Measurements from ENCODE around the gene FNIP1. TPM values are rescaled to one million over a fixed set of nuclear protein-coding genes. Genes with fewer than 3 reads are reported as not detected.
A peak's percentile ranks its signal among the peaks of the same experiment; 100 is the strongest.

Gene FNIP1
- total and polyA plus RNA-seq, 9 of the 15 experiments (the other 6 are each of a cell fraction or from before 2014, with no cell fraction given): 5.0 to 32.8 (median 18.4) TPM

DNA sequence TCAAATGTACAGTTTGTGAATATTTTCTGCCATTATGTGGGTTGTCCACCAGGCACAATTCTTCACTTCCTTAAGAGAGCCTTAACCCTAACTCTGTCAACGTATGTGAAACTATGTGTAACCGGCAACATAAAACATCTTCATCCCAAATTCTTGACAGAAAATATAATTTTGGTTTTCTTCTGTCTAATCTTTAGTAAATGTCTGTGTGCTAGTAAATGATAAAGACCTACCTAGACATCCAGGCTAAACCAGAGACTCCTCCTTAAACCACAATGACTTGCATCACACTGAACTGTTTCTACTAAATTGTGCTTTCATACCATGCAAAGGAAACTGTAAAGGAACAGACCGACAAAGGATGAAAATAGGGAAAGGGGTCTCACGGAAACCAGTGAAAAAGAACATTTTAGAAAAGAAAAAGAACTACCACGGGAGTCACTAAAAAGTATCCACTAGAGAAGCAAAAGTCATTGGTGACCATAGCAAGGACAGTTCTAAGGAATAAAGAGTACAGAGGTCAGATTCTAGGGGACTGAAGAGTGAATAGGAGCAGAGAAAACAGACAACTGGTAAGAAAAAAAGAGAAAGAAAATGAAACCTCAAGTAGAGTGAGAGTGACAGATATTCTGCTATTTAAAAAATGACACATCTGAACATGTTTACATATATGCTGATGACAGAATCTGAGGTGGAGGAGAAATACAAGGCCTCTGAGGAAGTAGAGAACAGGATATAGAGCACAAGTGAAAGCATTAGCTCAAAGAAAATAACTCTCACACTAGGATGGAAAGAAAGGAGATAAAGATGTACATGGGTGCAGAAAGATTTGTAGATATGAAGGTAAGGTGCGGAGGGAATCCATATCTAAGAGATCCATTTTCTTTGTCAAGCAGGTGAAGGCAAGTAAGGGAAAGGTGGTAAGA, 49.4 kb downstream of the FNIP1 start (continued):
- TF ChIP-seq, protein P1, sequence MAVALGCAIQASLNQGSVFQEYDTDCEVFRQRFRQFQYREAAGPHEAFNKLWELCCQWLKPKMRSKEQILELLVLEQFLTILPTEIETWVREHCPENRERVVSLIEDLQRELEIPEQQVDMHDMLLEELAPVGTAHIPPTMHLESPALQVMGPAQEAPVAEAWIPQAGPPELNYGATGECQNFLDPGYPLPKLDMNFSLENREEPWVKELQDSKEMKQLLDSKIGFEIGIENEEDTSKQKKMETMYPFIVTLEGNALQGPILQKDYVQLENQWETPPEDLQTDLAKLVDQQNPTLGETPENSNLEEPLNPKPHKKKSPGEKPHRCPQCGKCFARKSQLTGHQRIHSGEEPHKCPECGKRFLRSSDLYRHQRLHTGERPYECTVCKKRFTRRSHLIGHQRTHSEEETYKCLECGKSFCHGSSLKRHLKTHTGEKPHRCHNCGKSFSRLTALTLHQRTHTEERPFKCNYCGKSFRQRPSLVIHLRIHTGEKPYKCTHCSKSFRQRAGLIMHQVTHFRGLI (CRISPR knock-in tag; IDR thresholded peaks at IDR 0.05): no peak
- TF ChIP-seq, protein P2, sequence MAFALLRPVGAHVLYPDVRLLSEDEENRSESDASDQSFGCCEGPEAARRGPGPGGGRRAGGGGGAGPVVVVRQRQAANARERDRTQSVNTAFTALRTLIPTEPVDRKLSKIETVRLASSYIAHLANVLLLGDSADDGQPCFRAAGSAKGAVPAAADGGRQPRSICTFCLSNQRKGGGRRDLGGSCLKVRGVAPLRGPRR (CRISPR knock-in tag; IDR thresholded peaks at IDR 0.05): no peak
- TF ChIP-seq, protein P3, sequence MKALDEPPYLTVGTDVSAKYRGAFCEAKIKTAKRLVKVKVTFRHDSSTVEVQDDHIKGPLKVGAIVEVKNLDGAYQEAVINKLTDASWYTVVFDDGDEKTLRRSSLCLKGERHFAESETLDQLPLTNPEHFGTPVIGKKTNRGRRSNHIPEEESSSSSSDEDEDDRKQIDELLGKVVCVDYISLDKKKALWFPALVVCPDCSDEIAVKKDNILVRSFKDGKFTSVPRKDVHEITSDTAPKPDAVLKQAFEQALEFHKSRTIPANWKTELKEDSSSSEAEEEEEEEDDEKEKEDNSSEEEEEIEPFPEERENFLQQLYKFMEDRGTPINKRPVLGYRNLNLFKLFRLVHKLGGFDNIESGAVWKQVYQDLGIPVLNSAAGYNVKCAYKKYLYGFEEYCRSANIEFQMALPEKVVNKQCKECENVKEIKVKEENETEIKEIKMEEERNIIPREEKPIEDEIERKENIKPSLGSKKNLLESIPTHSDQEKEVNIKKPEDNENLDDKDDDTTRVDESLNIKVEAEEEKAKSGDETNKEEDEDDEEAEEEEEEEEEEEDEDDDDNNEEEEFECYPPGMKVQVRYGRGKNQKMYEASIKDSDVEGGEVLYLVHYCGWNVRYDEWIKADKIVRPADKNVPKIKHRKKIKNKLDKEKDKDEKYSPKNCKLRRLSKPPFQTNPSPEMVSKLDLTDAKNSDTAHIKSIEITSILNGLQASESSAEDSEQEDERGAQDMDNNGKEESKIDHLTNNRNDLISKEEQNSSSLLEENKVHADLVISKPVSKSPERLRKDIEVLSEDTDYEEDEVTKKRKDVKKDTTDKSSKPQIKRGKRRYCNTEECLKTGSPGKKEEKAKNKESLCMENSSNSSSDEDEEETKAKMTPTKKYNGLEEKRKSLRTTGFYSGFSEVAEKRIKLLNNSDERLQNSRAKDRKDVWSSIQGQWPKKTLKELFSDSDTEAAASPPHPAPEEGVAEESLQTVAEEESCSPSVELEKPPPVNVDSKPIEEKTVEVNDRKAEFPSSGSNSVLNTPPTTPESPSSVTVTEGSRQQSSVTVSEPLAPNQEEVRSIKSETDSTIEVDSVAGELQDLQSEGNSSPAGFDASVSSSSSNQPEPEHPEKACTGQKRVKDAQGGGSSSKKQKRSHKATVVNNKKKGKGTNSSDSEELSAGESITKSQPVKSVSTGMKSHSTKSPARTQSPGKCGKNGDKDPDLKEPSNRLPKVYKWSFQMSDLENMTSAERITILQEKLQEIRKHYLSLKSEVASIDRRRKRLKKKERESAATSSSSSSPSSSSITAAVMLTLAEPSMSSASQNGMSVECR (CRISPR knock-in tag; IDR thresholded peaks at IDR 0.05): no peak
- no peak for TF ChIP-seq FOXK1 (CRISPR knock-in tag; IDR thresholded peaks at IDR 0.05; ENCODE audit: borderline replicate concordance)
- no peak for TF ChIP-seq HMG20A (CRISPR knock-in tag; conservative IDR thresholded peaks at IDR 0.05)
- TF ChIP-seq, protein P4, sequence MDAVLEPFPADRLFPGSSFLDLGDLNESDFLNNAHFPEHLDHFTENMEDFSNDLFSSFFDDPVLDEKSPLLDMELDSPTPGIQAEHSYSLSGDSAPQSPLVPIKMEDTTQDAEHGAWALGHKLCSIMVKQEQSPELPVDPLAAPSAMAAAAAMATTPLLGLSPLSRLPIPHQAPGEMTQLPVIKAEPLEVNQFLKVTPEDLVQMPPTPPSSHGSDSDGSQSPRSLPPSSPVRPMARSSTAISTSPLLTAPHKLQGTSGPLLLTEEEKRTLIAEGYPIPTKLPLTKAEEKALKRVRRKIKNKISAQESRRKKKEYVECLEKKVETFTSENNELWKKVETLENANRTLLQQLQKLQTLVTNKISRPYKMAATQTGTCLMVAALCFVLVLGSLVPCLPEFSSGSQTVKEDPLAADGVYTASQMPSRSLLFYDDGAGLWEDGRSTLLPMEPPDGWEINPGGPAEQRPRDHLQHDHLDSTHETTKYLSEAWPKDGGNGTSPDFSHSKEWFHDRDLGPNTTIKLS (IDR thresholded peaks at IDR 0.05; ENCODE audit: borderline replicate concordance, low read depth): no peak
- no peak; a peak in 1 of 4 replicates for TF ChIP-seq NRF1 (conservative IDR thresholded peaks at IDR 0.05 in 1 of 2, IDR thresholded peaks at IDR 0.05 in 1 of 2)
- TF ChIP-seq, protein P5, sequence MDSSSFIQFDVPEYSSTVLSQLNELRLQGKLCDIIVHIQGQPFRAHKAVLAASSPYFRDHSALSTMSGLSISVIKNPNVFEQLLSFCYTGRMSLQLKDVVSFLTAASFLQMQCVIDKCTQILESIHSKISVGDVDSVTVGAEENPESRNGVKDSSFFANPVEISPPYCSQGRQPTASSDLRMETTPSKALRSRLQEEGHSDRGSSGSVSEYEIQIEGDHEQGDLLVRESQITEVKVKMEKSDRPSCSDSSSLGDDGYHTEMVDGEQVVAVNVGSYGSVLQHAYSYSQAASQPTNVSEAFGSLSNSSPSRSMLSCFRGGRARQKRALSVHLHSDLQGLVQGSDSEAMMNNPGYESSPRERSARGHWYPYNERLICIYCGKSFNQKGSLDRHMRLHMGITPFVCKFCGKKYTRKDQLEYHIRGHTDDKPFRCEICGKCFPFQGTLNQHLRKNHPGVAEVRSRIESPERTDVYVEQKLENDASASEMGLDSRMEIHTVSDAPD (CRISPR knock-in tag; IDR thresholded peaks at IDR 0.05): no peak
- no peak for TF ChIP-seq ZNF764 (CRISPR knock-in tag; IDR thresholded peaks at IDR 0.05; ENCODE audit: low read depth)
- TF ChIP-seq BMI1 (IDR thresholded peaks at IDR 0.05; ENCODE audit: low read length): no peak
- TF ChIP-seq, protein P6, sequence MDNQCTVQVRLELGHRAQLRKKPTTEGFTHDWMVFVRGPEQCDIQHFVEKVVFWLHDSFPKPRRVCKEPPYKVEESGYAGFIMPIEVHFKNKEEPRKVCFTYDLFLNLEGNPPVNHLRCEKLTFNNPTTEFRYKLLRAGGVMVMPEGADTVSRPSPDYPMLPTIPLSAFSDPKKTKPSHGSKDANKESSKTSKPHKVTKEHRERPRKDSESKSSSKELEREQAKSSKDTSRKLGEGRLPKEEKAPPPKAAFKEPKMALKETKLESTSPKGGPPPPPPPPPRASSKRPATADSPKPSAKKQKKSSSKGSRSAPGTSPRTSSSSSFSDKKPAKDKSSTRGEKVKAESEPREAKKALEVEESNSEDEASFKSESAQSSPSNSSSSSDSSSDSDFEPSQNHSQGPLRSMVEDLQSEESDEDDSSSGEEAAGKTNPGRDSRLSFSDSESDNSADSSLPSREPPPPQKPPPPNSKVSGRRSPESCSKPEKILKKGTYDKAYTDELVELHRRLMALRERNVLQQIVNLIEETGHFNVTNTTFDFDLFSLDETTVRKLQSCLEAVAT (IDR thresholded peaks at IDR 0.05): peak; percentile 52 to 97
- TF ChIP-seq KAT7 (CRISPR knock-in tag; IDR thresholded peaks at IDR 0.05; ENCODE audit: borderline replicate concordance): no peak
- TF ChIP-seq ZFP1 (CRISPR knock-in tag; IDR thresholded peaks at IDR 0.05): no peak
- TF ChIP-seq OTX1 (CRISPR knock-in tag; IDR thresholded peaks at IDR 0.05): no peak

Data from K562 (cell line).